EH (cell line): Measurements from ENCODE around the gene SIN3B.

ENCODE experiments used
- DNase-seq: peaks from one replicate; pipeline ENCODE4 v3.0.0-alpha.2; 2015; ENCODE audit warnings: low read depth

The SIN3B gene

DNA sequence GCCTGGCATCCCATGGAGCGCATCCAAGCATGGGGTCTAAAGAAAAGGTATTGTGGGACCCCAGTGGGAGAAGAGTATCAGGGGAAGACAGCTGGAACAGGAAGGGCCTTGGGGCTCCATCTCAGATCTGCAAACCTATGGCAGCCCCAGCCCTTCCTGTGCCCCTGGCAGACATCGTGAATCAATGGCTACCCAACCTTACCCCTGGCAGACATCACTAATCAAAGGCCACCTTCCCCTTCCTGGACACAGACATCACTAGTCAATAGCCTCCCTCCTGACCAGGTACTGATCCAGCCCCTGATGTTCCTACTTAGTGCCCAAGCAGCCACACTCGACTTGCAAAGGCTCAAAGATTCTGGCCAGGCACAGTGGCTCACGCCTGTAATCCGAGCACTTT is 75.4 kb downstream of the SIN3B start:
- no peak for DNase-seq

DNA sequence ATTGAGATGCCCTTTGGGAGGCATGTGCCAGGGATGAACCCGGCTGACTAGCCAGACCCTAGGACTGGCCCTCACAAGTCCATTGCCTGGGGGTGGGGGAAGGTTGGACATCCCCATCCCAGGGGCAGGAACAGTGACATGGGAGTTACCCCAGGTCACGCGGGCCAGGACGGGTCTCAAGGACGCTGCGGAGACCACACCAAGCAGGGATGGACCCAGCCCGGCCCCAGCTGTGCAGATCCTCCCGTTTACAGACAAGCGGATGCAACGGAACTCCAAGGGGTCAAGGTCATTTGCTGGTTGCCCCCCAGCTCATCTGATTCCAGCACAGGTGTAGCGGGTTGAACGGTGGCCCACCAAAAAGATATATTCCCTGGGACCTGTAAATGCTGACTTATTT is 79.6 kb downstream of the SIN3B start:
- no peak for DNase-seq

DNA sequence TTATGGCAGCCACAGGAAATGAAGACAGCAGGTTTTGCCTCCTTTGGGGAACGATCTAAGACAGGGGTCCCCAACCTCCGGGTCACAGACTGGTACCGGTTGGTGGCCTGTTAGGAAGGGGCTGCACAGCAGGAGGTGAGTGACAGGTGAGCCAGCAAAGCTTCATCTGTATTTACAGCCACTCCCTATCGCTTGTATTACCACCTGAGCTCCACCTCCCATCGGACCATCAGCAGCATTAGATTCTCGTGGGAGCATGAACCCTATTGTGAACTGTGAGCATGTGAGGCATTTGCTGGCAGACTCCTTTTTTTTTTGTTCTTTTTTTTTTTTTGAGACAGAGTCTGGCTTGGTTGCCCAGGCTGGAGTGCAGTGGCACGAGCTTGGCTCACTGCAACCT is 81.8 kb downstream of the SIN3B start:
- no peak for DNase-seq

DNA sequence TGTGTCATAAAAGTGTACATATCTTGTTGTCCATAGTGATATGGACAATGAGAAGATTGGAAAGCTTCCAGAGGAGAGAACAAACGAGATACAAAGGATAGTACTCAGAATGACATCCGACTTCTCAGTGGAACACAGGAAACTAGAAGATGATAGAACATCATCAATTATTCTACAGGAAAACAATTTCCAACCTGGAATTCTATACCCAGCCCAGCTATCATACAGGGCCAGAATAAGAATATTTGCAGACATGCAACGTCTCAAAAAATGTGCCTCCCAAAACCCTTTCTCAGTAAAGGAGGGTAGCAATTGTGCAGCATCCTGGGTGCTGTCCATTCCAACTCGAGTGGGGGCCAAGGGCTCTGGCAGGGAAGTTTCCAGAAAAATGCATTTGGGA is 83.6 kb downstream of the SIN3B start:
- DNase-seq, result no peak

DNA sequence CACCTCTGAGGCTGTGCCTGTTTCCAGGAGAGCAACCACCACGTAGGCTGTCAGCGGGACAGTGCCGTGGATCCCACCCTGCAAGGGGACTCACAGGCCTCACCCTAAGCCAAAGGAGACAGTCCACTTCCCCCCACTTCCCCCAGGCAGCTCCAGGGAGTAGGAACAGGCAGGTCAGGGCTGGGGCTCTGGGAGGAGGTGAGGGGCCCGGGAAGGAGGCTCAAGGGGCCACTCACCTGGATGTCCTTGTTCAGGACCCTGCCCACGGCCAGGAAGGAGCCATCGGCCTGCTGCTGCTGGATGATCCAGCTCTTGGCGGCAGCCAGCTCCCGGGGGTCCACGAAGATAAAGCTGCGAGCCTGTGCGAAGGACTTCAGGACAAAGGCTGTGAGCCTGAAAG is 85.2 kb downstream of the SIN3B start:
- no peak for DNase-seq

DNA sequence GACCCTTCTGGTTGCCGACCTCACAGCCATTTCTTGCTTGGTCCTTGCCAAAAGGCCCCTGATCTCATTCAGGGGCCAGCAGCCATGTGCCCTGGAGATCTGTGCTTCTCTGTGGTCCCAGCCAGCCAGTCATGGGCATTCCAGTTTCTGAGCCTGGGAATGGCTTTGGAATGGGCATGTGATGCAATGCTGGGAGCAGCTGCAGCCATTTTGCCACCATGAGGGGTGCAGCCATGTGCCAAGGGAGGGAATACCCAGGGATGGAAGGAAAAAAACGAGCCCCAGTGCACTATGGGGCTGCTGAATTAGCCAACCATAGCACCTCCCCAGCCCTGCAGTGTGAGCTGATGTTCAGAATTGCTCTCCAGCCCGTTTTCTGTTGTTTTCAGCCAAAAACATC is 85.9 kb downstream of the SIN3B start:
- DNase-seq, result no peak

DNA sequence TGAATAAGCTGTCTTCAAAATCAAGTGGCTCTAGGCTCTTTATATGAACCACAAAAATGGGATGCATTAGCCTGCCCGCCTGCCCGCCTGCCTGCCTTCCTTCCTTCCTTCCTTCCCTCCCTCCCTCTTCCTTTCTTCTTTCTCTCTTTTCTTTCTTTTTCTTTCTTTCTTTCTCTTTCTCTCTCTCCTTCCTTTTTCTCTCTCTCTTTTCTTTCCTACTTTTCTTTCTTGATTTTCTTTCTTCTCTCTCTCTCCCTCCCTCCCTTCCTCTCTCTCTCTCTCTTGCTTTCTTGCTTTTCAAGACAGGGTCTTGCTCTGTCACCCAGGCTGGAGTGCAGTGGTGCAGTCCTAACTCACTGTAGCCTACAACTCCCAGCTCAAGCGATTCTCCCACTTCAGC is 86.5 kb downstream of the SIN3B start:
- no peak for DNase-seq

DNA sequence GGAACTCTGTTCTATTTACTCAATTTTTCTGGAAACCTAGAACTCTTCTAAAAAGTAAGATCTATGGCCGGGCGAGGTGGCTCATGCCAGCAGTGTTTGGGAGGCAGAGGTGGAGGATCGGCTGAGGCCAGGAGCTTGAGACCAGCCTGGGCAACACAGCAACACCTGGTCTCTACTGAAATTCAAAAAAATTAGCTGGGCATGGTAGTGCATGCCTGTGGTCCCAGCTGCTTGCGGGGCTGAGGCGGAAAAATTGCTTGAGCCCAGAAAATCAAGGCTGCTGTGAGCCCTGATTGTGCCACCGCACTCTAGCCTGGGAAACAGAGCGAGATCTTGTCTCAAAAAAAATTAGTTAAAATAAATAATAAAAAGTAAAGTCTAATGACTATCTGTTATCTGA is 88.2 kb downstream of the SIN3B start:
- no peak for DNase-seq

DNA sequence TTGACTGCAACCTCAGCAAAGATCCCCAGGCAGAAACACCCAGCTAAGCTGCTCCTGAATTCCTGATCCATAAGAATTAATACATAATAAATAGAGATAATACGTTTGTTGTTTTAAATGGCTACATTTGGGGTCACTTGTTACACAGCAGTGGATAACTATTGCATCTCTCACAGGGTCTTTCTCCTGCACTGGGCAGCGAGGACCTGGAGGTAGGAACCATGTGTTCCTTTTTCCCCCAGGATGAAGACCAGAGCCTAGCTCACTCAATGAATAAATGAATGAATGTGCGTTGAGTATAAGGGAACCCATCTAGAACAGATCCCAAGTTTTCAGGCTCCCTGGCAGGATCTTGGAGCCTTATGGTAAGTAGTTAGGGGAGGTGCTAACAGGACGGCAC is 90.3 kb downstream of the SIN3B start:
- no peak for DNase-seq

DNA sequence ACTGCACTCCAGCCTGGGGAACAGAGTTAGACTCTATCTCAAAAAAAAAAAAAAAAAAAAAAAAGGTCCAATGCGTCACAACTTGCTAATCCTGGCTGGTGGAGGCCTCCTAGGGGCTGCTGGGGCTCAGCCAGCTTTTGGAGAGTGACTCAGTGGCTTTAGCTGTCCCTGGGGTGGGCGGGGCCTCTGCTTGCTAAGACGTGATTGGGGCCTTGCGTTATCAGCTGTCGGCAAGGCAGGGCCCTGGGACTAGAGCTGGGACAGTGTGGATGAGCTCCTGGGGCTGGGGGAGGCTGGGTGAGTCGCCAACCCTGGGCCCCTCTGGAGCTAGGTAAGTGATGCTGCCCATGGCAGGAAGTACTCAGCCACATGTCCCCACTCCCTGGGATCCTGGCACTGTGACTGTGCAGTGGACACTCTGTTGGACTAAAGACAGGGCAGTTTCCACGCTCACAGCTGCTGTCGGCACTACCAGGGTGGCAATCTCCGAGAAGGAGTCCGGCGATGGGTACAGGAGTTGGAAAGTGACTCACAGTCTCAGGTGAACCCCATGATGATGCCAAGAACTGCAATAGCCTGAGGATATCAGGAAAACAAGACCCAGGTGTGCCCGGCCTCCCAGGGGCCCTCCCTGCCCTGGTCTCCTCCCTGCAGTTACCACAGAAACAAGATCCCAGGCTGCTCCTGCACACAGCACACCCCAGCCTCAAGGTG is 91.8 kb downstream of the SIN3B start:
- peak; percentile 89 for DNase-seq

DNA sequence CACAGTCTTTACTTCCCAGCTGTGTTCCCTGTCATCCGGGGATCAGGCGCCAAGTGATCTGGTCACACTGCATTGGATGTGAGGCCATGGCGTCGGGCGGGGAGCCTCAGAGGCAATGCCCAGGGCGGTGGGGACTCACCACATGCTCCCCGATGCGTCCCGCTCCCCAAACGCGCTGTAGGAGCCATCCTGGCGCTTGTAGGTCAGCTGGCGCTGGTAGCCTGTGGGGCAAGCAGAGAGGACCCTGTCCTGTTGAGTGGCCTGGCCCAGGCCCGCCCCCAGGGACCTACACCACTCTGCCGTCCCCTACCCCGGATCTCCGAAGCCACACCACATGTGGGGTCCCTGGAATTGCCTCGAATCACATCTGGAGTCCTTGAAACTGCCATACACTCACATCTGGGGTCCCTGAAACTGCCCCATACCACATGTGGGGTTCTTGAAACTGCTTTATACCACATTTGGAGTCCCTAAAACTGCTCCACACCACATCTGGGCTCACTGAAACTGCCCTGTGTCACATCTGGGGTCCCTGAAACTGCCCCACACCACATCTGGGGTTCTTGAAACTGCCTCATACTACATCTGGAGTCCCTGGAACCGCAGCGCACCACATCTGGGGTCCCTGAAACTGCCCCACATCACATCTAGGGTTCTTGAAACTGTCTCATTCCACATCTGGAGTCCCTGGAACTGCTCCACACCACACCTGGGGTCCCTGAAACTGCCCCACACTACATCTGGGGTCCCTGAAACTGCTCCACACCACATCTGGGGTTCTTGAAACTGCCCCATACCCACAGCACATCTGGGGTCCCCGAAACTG is 92.8 kb downstream of the SIN3B start:
- DNase-seq, result no peak

DNA sequence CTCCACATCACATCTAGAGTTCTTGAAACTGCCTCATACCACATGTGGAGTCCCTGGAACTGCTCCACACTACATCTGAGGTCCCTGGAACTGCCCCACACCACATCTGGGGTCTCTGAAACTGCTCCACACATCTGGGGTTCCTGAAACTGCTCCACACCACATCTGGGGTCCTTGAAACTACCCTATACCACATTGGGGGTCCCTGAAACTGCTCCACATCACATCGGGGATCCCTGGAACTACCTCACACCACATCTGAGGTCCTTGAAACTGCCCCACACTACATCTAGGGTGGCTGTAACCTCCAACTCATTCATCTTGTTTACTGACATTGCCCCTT is 93.4 kb downstream of the SIN3B start:
- DNase-seq, result no peak

DNA sequence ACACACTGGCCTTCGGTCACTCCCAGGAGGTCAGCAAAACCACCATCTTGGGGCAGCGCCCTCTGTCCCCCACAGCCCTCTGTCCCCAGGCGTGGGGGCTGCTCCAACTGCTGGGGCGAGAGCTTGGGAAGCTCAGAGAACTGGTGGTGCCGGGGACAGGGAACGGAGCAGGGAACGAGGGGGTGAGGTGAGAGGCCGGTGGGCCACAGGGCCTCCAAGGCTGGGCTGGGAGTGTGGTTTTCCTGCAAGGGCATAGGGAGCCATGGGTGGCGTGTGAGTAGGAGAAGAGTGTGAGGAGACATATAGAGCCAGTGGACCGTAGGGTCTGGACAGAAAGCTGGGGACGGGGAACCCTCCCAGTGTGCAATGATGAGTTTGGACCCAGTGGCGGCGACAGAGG is 93.8 kb downstream of the SIN3B start:
- DNase-seq, result no peak

DNA sequence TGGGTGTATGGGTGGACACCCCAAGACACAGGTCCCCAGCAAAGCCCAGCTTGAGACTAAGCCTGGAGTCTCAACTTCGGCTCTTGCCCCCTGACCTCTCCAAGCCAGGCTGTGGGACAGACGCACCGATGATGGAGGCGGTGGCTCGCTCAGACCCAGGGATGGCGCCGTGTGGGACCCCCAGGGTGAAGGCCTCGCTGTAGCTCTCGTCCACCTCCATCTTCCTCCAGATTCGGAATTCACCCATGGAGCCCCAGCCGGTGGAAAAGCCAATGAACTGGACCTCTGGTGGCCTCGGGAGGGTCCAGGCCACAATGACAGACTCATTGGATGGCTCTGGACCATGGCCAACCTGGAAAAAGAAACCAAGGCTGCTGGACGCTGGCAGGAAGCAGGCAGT is 98.7 kb downstream of the SIN3B start:
- DNase-seq, result no peak

DNA sequence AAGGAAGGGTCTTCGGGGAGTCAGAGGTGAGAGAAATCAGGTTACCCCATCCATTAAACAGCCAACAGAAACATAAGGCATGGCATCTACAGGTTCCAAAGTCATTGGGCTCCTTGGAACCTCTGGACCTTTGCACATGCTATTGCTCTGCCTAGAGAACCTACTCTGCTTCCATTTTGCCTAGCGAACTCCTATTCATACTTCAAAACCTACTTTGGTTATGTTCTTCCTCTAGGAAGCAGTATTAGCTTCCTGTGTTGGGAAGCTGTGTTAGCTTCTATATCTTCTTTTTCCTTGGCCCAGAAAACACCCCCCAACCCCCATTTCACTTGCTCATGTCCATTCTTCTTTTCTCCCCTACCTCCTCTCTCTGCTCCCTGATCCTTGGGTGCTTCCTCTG is 99.2 kb downstream of the SIN3B start:
- DNase-seq, result no peak

DNA sequence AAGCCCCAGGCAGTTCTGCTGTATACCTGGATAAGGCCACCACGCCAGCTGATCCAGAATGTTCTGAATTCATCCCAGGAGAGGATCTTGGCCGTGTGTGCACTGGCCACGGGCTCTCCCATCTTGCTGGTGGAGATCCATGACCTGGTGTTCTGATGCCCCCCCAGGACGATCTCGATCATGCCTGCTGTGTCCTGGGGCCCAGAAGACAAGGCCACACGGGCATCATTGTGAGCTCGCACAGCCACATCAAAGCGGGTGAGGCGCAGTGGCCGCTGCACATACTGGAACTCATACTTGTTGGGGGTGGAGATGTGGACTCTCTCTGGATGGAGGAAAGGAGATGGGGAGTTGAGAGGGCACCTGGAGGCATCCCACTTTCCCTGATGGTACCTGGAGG is 99.7 kb downstream of the SIN3B start:
- no peak for DNase-seq
